Measurements from ENCODE around the gene CFDP1.

DNA sequence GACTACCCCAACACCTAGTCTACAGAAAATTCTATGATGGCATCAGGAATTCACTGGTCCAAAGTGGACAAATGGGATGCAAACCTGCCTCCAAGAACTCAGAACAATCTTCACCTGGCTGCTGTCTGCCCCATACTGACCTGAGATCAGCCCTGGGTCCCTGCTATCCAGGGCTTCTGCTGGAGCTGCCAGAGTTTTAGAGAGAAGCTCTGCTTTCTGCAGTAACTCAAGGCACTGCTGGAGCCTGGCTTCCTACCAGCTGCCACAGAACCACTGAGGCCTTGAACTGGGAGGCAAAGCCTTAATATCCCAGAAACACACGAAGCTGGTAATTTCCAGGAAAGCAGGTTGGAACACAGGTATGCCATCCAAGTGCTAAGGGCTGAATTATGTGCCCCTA, 23.7 kb upstream of the CFDP1 start:
- TF ChIP-seq PBX3 (IDR thresholded peaks at IDR 0.05), result no peak
- TF ChIP-seq HOXB5 (CRISPR knock-in tag; IDR thresholded peaks at IDR 0.05), result no peak
